KOPT-K1 (cell line): ENCODE data around the gene DDX51.

Source experiments
- H3K27ac ChIP-seq: fragments of 200-600 bp; sonication (generic); 2 replicates; pipeline ENCODE4 v1.5.1; 2016; ENCODE audit warnings: antibody characterized with exemption, mild to moderate bottlenecking, low read depth, low read length; ENCODE audit not compliant: poor library complexity, severe bottlenecking
- H3K36me3 ChIP-seq: fragments of 200-600 bp; sonication (generic); 2 replicates; pipeline ENCODE4 v1.5.1; 2017; ENCODE audit warnings: antibody characterized with exemption, mild to moderate bottlenecking, low read length, moderate library complexity; ENCODE audit not compliant: insufficient read depth
- H3K9me3 ChIP-seq: fragments of 200-600 bp; sonication (generic); 2 replicates; pipeline ENCODE4 v1.5.1; 2017; ENCODE audit warnings: antibody characterized with exemption, low read length, mild to moderate bottlenecking; ENCODE audit not compliant: insufficient read depth, poor library complexity, severe bottlenecking

DDX51 gene

DNA sequence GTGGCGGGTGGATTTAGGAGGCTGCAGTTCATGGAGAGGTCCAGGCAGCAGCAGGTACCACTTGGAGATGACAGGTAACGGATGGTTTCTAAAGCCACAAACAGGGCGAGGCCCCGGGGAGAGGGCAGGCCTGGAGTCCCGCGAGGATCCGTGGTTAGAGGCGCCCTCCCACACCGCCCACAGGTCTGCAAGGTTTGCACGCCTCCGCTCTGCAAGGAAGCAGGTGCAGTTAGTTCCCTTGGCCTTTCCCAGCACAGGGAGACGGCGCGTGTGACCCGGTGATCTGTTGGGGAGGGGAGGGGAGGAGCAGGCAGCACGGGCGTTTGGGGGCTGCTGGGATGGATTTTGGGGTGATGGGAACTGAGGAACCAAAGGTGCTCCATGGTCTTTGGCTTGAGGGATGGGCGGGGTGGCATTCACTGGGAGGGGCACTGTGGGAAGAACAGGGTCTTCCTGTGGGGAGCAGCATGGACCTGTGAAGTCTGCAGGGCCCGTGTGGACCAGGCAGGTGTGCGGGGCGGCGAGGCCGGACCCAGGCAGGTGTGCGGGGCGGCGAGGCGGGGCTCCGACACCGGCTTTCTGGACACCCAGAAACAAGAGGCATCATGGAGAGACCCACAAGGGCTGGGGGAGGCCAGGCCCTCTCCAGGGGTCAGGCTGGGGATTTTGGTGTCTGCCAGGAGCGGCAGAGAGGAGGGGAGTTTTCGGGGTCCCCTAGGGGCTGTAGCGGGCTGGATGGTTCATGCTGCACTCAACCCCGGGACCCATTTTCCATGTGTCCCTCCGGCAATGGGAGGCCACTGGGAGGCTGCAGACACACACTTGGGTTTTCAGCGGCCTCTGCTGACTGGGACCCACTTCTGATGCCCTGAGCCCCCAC, 29.3 kb upstream of the DDX51 start:
- Histone ChIP-seq H3K36me3 (no peaks in the 10 kb centered on the region), H3K9me3 (no peaks in the 10 kb centered on the region), H3K27ac (no peak overlapping the region)

DNA sequence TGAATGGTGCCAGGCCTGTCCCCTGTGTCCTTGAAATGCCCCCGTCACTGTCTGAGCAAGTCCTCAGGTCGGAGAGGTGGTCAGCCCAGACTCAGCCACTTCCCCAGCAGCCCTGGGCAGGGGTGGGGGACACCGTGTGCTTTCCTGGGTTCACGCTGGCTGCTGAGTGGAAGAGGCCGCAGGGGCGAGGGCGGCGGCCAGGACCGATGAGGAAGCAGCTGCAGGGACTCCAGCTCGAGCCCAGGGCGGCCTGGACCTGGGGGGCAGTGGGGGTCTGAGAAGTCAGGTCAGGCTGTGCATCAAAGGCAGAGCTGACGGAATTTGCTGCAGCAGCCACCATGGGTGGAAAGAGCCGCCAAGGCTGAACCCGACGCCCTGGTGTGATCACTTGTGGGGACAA, 28.5 kb upstream of the DDX51 start:
- H3K36me3 ChIP-seq: no peaks in the 10 kb centered on the region
- no peak overlapping the region for H3K27ac ChIP-seq
- H3K9me3 ChIP-seq: no peaks in the 10 kb centered on the region

DNA sequence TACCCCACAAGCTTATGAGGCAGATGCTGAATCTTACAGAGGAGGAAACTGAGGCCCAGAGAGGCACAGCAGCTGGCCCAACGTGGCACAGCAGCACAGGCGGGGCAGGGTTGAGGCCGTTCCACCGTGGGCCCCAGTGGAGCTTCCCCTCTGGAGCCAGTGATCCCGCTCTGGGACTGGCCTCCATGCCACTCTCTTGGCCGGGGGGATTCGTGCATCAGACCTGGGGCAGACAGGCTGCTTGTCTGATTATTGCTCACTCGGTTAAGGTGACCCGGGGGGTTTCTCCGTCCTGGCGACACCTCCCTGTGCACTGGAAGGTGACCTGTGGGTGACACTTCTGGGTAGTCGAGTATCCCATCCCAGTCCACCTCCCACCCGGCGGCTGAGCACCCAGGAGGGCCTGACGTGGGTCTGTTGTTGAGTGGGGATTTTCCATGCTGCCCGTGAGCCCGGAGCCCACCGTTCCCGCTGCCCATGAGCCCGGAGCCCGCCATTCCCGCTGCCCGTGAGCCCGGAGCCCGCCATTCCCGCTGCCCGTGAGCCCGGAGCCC, 27.9 kb upstream of the DDX51 start:
- no peaks in the 10 kb centered on the region for H3K36me3 ChIP-seq
- no peak overlapping the region for H3K27ac ChIP-seq
- H3K9me3 ChIP-seq: no peaks in the 10 kb centered on the region

DNA sequence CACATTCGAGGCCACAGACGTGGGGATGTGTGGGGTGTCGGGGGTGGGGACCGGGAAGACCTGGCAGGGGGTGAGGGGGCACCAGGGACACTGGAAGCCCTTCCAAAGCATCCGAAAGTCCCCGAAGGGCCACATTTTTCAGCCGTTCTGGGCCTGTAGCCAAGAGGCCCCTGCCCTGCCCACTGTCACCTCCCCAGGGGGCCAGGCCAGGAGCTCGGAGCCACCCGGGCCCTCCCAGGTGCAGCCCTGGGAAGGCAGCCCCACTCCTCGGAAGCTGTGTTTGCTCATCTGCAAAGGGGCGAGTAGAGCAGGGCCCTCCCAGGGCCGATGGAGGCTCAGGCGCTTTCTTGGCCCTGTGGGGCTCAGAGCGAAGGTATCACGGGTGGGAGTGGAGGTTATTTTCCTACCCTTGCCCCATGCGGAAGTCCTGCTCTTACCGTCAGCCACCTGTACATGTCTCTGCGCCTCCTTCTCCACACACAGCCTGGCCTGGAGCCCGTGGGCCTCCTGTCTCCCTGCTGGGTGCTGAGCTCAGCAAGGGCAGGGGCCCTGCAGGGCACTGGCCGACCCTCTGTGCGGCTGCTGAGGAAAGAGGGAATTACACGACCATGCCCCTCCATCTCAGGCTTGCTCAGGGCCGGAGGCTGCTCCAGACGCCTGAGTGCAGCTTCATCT, 27.3 kb upstream of the DDX51 start:
- Histone ChIP-seq H3K36me3 (no peaks in the 10 kb centered on the region), H3K27ac (no peak overlapping the region), H3K9me3 (no peaks in the 10 kb centered on the region)

DNA sequence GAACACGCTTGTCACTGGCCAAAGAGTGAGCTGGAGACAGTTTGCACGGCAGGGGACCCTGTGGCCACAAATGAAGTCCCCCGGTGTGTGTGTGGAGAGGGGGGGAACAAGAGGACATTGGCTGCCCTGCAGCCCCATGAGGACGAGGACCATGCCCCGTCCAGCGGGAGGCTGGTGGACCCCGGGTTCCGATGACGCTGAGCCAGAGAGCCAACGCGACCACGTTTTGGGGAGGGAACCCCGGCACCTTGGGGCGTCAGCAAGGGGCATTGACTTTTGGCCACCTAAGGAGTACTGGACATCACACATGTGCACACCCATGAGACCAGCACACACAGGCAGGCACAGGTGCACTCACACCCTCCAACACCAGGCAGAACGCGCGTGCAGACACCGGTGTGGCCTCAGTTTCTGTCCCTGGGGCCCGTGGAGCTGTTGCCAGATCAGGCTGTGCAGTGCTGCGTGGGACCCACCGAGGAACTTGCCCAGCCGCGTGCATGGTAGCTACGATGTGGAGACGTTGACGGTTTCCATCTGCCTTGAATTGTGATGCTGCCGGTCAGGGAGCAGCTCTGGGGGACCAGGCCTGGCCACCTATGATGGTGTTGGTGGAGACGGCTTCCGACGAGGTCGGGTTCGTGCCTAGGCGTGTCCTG, 26.6 kb upstream of the DDX51 start:
- H3K27ac ChIP-seq: no peak overlapping the region
- H3K36me3 ChIP-seq: no peaks in the 10 kb centered on the region
- H3K9me3 ChIP-seq: no peaks in the 10 kb centered on the region

DNA sequence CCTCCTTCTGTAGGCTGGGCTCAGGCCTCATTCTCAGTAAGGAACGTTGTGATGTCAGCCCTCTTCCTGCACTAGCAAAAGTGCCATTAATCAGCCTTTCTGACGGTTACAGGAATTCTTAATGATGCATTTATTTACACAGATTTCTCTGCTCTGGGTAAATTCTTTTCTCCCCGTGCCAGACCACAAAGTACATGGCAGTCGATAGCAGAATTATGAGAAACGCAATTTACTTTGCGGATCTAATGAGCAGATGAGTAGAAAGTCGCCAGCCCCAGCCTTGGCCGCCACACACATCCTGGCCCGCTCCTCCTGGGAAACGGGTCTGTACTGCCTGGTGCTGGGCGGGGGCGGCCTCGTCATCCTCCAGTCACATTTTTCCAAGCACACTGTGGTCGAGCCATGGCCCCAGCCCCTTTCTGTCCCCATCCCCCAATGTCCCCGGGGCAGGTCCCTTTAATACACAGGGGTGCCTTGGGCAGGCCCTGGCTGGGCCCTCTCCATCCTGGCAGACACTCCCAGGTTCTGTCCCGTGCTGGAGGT, 26.0 kb upstream of the DDX51 start:
- Histone ChIP-seq H3K36me3 (no peaks in the 10 kb centered on the region), H3K9me3 (no peaks in the 10 kb centered on the region), H3K27ac (no peak overlapping the region)

DNA sequence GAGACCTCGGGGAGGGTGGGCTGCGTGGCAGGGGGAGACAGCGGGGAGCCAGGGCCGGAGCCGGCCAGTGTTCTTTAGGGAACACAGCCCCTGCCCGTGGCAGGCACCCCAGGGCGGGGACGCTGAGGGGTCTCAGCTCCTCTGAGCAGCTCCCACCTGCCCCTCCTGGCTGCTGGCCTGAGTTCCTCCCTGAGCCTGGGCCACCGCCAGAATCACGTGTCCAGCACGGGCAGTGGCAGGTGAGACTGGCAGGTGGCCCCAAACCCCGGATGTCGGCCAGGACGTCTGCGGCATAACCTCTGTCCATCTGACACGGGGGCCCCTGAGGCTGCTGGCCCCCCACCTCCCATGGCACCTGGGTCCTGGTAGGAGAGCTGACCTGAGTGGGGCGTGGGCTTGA, 25.3 kb upstream of the DDX51 start:
- Histone ChIP-seq H3K36me3 (no peaks in the 10 kb centered on the region), H3K9me3 (no peaks in the 10 kb centered on the region), H3K27ac (no peak overlapping the region)

DNA sequence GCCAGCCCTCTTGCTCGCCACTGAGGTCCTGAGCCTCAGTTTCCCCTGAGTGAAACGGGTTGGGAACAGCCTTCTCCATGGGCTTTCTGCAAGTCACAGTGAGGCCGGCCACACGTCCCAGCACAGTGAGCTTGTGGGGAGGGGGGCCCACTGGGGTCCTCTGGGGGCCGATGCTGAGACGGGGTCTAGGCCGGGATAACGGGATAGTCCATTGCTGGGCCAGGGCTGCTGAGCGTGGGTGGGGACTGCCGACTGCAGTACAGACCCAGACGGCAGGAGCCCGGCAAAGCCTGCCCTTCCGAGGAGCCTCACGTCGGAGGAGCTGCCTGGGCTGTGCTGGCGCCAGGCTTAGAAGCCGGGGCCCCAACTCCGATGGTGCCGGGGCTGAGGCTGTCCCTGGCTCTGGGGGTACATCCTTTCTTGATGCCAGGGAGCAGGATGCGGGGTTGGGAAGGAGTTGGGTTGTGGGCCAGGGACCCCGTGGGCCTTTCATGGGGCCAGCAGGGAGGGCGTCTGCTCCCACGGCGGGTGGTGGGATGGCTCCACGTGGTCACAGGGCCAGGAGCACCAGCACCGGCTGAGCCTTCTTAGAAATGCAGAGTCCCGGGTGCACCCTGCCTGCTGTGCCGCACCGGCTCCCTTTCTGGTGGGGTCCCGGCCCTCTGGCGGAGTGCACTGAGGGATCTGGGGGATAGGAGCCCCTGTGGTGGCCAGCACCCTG, 24.4 kb upstream of the DDX51 start:
- Histone ChIP-seq H3K27ac (no peak overlapping the region), H3K9me3 (no peaks in the 10 kb centered on the region), H3K36me3 (no peaks in the 10 kb centered on the region)

DNA sequence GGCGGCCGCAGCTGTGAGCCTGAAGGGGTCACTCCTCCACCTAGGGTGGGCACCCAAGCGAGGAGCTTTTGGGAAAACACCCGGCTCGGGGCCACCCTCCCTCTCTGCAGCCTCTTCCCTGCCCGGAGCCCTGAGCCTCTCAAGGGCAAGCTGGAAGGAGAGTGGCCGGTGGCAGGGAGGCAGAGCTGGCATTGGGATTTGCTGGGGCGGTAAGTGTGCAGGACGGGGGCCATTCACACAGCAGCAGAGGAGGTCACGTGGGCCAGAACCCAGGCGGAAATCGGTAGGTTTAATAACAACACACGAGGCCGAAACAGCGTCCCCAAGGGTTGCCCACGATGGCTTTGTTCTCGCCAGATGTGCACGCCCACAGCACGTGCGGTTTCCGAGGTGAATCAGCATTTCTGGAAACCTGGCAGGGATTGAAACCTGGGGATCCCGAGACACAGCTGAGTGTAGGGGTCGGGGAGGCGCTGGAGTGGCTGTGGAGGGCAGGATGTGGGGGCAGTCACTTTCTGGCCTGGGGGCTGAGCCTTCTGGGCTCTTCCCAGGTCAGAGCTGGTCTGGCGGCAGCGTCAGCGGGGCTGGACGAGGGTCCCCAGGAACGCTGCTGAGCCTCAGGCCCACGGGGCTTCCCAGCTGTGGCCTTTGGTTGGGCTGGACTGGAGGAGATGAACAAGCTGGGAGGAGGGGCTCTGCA, 23.6 kb upstream of the DDX51 start:
- Histone ChIP-seq H3K36me3 (no peaks in the 10 kb centered on the region), H3K27ac (no peak overlapping the region), H3K9me3 (no peaks in the 10 kb centered on the region)

DNA sequence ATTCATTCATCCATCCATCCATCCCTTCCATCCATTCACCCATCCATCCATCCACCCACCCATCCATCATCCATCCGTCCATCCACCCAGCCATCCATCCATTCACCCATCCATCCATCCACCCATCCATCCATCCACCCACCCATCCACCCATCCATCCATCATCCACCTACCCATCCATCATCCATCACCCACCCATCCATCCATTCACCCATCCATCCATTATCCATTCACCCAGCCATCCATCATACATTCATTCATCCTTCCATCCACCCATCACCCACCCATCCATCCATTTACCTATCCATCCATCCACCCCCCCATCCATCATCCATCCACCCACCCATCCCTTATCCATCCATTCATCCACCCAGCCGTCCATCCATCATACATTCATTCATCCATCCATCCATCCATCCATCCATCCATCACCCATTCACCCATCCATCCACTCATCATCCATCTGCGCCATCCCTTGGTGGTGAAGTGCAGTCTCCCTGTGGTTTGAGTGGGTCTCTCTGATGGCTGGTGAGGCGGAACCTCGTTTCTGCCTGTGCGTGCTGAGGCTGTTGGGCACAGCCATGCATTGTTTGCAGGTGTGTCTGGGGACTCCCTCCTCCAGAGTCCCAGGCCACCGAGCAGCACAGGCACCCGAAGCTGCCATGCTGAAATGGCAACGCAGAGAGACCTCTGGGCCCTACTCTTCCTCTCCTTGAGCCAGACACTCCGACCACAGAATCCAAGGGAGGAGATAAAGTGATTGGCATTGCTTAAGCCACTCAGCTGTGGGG, 22.9 kb upstream of the DDX51 start:
- Histone ChIP-seq H3K27ac (no peak overlapping the region), H3K36me3 (no peaks in the 10 kb centered on the region), H3K9me3 (no peaks in the 10 kb centered on the region)

DNA sequence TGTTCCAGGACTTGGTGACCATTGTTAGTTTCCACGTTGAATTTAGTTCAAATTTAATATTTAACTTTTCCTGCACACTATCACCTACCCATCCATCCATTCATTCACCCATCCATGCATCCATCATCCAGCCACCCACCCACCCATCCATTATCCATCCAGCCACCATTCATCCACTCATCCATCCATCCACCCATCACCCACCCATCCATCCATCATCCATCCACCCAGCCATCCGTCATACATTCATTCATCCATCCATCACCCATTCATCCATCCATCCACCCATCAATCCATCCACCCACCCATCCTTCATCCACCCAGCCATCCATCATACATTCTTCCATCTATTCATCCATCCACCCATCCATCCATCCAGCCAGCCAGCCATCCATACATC, 22.0 kb upstream of the DDX51 start:
- Histone ChIP-seq H3K36me3 (no peaks in the 10 kb centered on the region), H3K27ac (no peak overlapping the region), H3K9me3 (no peaks in the 10 kb centered on the region)

DNA sequence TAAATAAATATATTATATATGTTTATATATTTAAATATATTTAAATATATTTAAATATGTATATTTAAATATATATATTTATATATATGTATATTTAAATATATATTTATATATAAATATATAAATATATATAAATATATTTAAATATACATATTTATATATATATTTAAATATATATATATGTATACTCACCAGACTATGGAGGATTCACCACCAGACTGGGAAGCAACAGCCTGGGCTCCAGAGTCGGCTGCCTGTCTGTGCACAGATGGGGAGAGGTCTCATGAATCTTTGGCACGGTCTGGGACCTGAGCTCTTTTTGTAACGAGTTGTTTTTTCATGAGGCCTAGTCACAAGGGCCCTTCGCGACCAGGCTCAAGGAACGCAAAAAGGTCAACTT, 21.5 kb upstream of the DDX51 start:
- Histone ChIP-seq H3K9me3 (no peaks in the 10 kb centered on the region), H3K27ac (no peak overlapping the region), H3K36me3 (no peaks in the 10 kb centered on the region)

DNA sequence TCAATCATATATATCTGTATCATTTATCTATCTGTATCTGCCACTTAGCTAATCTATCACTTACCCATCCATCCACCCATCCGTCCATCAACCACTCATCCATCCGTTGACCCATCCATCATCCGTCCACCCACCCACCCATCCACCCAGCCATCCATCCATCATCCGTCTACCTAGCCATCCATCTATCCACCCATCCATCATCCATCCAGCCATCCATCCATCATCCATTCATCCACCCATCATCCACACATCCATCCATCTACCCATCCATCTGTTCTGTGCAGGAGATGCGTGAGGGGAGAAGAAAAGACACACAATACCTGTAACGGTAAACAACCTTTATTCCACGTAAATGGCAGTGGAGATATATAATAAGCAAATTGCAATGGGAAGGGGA, 20.3 kb upstream of the DDX51 start:
- H3K36me3 ChIP-seq: no peaks in the 10 kb centered on the region

More for the DNA sequence above, 20.3 kb upstream of the DDX51 start:
- Histone ChIP-seq H3K9me3 (no peaks in the 10 kb centered on the region), H3K27ac (no peak overlapping the region)
